Glutamatergic neuron (in vitro differentiated cells): ENCODE data around the gene CEL. TPM values are rescaled to one million over a fixed set of nuclear protein-coding genes. Genes with fewer than 3 reads are reported as not detected.
"Not testable (repeated sequence)": the region's sequence is repeated elsewhere in the genome, so short reads cannot be mapped to it uniquely, and the experiment has no call there.

Source experiments
- DNase-seq: peaks from one replicate; pipeline ENCODE4 v3.0.0; 2022
- H3K27ac Mint-ChIP-seq: one replicate; pipeline ENCODE4 v1.8.0; 2020; ENCODE audit warnings: mild to moderate bottlenecking, mixed read lengths, inconsistent platforms; ENCODE audit not compliant: unreplicated experiment
- H3K27me3 Mint-ChIP-seq: one replicate; pipeline ENCODE4 v1.8.0; 2020; ENCODE audit warnings: mild to moderate bottlenecking, moderate library complexity, mixed read lengths, inconsistent platforms; ENCODE audit not compliant: unreplicated experiment
- H3K36me3 Mint-ChIP-seq: one replicate; pipeline ENCODE4 v1.8.0; 2020; ENCODE audit warnings: mild to moderate bottlenecking, mixed read lengths, inconsistent platforms; ENCODE audit not compliant: unreplicated experiment
- H3K4me1 Mint-ChIP-seq: one replicate; pipeline ENCODE4 v1.8.0; 2020; ENCODE audit warnings: mild to moderate bottlenecking, low read depth, mixed read lengths, inconsistent platforms; ENCODE audit not compliant: unreplicated experiment
- H3K4me3 Mint-ChIP-seq: one replicate; pipeline ENCODE4 v1.8.0; 2020; ENCODE audit warnings: mild to moderate bottlenecking, mixed read lengths, inconsistent platforms; ENCODE audit not compliant: unreplicated experiment
- H3K9me3 Mint-ChIP-seq: one replicate; pipeline ENCODE4 v1.8.0; 2020; ENCODE audit warnings: mild to moderate bottlenecking, moderate library complexity, mixed read lengths, inconsistent platforms; ENCODE audit not compliant: unreplicated experiment
- total RNA-seq: library from RNA; stranded (reverse); fragmentation: NEBNext Ultra II Directional; extraction: Animal tissue kit (Norgen Biotek cat#: 25700); gene quantifications from one replicate; pipeline ENCODE4 v1.2.1, GENCODE V29; 2021; ENCODE audit not compliant: unreplicated experiment
- TF ChIP-seq, protein P1 (sequence below): fragments of 200-600 bp; sonication (generic); IDR thresholded peaks from one replicate; pipeline ENCODE4 v1.5.0; 2021; ENCODE audit not compliant: partially characterized antibody, unreplicated experiment

CEL gene
- total RNA-seq, 1 donor from 2014 or later: 3.8 TPM

DNA sequence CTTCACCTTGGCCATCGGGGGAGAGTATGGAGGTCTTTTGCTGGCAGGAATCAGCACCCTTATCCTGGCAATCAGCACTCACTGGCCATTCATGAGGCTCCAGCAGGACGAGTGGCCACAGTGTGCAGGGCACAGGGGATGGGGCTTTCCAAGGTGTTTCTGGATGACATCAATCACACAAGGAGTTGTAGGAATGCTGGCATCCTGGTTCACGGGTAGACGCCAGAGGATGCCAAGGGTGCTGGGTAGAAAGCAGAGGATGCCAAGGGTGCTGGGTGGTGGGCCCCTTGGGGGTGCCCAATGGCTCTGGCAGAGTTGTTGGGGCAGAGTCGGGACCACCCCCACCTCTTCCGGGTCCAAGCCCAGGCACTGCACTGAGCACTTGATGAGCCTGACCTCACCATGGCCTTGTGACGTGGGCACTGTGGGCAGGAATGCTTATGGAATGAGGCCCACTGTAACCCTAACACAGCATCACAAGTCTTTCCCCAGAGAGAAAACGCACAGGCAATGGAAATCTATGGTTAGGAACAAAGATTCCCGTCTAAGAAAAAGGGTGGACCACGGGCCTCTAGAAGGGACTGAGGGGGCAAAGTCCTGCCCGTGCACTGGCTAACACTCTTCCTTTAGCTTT lies 29.1 kb downstream of the CEL start:
- peaks cover 10% of the 10 kb centered on the region for H3K36me3 Mint-ChIP-seq
- TF ChIP-seq, protein P1, sequence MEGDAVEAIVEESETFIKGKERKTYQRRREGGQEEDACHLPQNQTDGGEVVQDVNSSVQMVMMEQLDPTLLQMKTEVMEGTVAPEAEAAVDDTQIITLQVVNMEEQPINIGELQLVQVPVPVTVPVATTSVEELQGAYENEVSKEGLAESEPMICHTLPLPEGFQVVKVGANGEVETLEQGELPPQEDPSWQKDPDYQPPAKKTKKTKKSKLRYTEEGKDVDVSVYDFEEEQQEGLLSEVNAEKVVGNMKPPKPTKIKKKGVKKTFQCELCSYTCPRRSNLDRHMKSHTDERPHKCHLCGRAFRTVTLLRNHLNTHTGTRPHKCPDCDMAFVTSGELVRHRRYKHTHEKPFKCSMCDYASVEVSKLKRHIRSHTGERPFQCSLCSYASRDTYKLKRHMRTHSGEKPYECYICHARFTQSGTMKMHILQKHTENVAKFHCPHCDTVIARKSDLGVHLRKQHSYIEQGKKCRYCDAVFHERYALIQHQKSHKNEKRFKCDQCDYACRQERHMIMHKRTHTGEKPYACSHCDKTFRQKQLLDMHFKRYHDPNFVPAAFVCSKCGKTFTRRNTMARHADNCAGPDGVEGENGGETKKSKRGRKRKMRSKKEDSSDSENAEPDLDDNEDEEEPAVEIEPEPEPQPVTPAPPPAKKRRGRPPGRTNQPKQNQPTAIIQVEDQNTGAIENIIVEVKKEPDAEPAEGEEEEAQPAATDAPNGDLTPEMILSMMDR: no peak
- H3K27ac Mint-ChIP-seq: peak overlapping the region; percentile 91

DNA sequence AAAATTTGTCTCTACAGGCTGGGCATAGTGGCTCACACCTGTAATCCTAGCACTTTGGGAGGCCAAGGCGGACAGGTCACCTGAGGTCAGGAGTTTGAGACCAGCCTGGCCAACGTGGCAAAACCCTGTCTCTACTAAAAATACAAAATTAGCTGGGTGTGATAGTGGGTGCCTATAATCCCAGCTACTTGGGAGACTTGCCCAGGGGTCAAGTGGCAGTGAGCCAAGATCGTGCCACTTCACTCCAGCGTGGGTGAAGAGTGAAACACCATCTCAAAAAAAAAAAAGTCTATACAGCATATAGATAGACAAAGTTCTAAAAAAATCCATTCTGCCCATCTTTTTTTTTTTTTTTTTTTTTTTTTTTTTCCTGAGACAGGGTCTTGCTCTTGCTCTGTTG lies 32.6 kb downstream of the CEL start:
- Mint-ChIP-seq H3K27me3 (peaks cover 20% of the 10 kb centered on the region), H3K9me3 (peaks cover 32% of the 10 kb centered on the region), H3K4me1 (peaks cover 16% of the 10 kb centered on the region), H3K36me3 (peaks cover 41% of the 10 kb centered on the region)
- not testable (repeated sequence) for DNase-seq, H3K27ac Mint-ChIP-seq, H3K4me3 Mint-ChIP-seq

More for the DNA sequence above, 29.1 kb downstream of the CEL start:
- H3K4me3 Mint-ChIP-seq: peak overlapping the region; percentile 55
- peaks cover 21% of the 10 kb centered on the region for H3K4me1 Mint-ChIP-seq
- DNase-seq: no peak
- H3K27me3 Mint-ChIP-seq: peaks cover 15% of the 10 kb centered on the region
- peaks cover 15% of the 10 kb centered on the region for H3K9me3 Mint-ChIP-seq

DNA sequence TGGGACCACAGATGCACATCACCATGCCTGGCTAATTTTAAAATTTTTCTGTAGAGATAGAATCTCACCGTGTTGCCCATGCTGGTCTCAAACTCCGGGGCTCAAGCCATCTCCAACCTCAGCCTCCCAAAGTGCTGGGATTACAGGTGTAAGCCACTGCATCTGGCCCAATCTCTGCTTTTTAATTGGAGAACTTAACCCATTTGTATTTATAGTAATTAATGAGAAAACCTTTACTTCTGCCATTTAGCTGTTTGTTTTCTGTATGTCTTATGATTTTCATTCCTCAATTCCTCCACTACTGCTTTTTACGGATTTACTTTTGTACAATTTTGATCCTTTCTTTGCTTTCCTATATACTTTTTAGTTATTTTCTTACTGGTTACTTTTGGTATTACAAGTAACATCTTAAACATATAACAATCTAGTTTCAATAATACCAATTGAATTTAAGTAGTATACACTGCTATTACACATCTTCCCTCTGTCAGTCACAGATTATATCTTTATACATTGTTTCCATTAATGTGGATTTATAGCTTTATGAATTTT lies 33.1 kb downstream of the CEL start:
- H3K9me3 Mint-ChIP-seq: peaks cover 33% of the 10 kb centered on the region
- DNase-seq: no peak
- peaks cover 19% of the 10 kb centered on the region for H3K27me3 Mint-ChIP-seq
- H3K36me3 Mint-ChIP-seq: peaks cover 41% of the 10 kb centered on the region
- peak overlapping the region; percentile 14 for H3K4me3 Mint-ChIP-seq
- peak overlapping the region; percentile 8 for H3K27ac Mint-ChIP-seq
- H3K4me1 Mint-ChIP-seq: peaks cover 14% of the 10 kb centered on the region
- TF ChIP-seq, protein P1: peak; percentile 53

DNA sequence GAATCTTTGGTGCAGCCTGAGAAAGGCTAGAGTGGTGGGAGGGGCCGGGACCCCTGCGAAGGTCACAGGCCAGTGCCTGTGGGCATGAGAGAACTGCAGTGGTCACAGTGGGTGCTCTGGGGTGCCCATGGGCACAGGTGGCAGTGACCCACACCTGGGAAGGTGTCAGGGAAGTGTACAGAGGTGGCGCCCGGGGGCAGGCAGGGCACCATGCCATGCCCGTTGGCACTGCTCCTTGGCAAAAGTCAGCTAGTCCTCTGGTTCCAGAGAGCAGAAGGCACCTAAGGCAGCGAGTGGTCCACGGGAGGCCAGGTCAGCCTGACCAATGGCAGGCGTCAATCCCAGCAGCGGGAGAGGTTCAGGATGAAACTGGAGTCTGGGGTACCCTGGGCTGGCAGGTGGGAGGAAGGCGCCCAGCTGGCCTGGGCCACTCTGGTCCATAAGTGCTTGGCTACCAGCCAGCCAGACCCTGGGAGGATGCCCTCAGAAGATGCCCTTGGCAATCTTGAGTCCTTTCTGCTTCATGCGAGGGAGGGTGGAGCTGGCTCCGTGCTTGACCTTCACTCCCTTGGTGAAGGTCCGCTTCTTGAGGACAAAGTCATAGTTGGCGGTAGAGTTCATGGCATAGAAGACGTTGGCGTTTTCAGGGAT lies 36.4 kb downstream of the CEL start:
- no peak for DNase-seq
- H3K9me3 Mint-ChIP-seq: peaks cover 31% of the 10 kb centered on the region
- peaks cover 41% of the 10 kb centered on the region for H3K36me3 Mint-ChIP-seq
- H3K4me1 Mint-ChIP-seq: no peaks in the 10 kb centered on the region
- H3K4me3 Mint-ChIP-seq: no peak overlapping the region
- TF ChIP-seq, protein P1: no peak
- no peak overlapping the region for H3K27ac Mint-ChIP-seq
- peaks cover 22% of the 10 kb centered on the region for H3K27me3 Mint-ChIP-seq

DNA sequence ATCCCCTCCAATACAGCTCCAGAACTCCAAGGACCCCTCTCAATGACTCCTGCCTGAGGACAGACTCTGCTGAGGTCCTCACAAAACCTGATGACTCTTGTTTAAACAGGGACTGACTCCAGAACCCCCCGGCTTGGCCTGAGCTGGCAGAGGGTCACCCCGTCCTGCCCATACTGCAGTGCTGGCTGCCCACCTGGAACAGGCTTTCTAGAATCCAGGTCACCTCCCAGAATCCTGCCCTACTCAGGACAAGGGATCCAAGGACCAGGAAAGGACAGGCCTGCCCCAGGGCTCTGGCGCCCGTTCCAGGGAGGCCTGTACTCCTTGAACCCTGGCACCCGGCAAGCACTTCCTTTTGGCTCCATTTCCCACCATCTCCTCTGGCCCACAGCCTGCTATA lies 37.1 kb downstream of the CEL start:
- Mint-ChIP-seq H3K4me3 (peak overlapping the region; percentile 7), H3K27me3 (peaks cover 22% of the 10 kb centered on the region), H3K9me3 (peaks cover 31% of the 10 kb centered on the region), H3K27ac (no peak overlapping the region), H3K4me1 (no peaks in the 10 kb centered on the region), H3K36me3 (peaks cover 41% of the 10 kb centered on the region)
- DNase-seq: no peak
- TF ChIP-seq, protein P1: no peak
